ENCODE data around the gene PHF19.

The PHF19 gene

DNA sequence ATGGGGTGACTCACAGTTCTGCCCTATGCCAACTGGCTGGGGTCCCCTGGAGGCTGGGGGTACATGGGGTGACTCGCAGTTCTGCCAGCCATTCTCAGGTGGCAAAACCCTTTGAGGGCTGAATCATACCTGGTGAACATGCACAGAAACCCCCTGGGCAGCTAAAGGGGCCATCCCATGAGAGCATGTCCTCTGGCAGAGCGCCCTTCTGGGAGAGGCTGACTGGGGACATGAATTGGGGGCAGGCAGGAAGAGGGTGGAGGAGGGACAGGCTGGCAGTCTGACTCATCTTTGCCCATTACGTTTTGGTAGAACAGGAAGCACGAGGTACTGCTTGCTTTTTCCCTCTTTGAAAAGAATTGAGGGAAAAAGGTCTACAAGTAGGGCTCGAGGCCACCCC lies 32.9 kb upstream of the PHF19 start:
- DNase-seq (ENCODE audit: low read depth) = peak; percentile 72
- H3K4me3 ChIP-seq (ENCODE audit: low read depth, low read length) = no peak overlapping the region
- peak; percentile 70; the same call in 1 of the 2 replicates for TF ChIP-seq MYC (IDR thresholded peaks at IDR 0.05; ENCODE audit: low read depth, low read length)
- TF ChIP-seq, protein P1, sequence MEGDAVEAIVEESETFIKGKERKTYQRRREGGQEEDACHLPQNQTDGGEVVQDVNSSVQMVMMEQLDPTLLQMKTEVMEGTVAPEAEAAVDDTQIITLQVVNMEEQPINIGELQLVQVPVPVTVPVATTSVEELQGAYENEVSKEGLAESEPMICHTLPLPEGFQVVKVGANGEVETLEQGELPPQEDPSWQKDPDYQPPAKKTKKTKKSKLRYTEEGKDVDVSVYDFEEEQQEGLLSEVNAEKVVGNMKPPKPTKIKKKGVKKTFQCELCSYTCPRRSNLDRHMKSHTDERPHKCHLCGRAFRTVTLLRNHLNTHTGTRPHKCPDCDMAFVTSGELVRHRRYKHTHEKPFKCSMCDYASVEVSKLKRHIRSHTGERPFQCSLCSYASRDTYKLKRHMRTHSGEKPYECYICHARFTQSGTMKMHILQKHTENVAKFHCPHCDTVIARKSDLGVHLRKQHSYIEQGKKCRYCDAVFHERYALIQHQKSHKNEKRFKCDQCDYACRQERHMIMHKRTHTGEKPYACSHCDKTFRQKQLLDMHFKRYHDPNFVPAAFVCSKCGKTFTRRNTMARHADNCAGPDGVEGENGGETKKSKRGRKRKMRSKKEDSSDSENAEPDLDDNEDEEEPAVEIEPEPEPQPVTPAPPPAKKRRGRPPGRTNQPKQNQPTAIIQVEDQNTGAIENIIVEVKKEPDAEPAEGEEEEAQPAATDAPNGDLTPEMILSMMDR (IDR thresholded peaks at IDR 0.05; ENCODE audit: low read depth, low read length) = no peak
- TF ChIP-seq, protein P2, sequence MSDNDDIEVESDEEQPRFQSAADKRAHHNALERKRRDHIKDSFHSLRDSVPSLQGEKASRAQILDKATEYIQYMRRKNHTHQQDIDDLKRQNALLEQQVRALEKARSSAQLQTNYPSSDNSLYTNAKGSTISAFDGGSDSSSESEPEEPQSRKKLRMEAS (IDR thresholded peaks at IDR 0.05; ENCODE audit: low read depth, low read length) = peak; percentile 87

DNA sequence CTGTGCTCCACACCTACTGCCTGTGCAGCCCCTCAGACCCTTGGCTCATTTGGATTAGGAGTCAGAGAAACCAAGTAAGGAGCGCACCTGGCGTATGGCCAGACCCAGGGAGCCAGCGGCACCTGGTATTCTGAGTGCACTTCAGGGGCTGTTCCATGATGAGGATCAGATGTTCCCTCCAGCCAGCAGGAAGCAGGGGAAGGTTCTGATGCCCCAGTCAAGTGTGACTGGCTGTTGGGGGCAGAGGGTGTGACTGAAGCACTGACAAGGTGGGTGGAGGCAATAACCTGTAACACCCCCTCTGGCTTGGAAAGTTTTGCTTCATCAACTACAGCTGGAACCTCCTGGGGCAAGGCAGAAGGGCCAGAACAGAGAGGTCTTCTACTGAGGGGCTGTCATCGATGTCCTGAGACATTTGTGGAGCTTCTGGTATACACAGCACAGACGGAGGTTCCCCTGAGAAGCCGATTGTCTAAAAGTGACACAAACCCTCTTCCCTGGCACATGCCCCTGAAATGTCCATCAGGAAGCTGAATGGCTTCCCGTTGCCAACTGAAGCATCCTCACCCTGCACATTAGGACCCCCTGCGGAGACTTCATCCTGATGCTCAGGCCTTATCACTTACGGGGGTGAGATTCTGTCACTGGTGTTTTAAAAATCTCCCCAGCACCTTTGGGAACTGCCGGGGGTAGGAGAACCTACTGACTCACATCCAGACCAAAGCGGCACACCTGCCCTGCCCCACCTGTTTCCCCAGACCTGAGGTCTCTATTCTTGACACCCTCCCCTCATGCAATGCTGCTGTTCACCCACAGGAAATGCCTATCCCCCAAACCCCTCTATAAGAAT lies 28.6 kb upstream of the PHF19 start:
- no peak for TF ChIP-seq POLR2A (IDR thresholded peaks at IDR 0.05; ENCODE audit: extremely low read depth, insufficient read length)
- TF ChIP-seq, protein P1 (IDR thresholded peaks at IDR 0.05; ENCODE audit: low read depth, low read length) = no peak
- TF ChIP-seq MYC (IDR thresholded peaks at IDR 0.05; ENCODE audit: low read depth, low read length) = no peak
- TF ChIP-seq, protein P2 (IDR thresholded peaks at IDR 0.05; ENCODE audit: low read depth, low read length) = no peak
- H3K4me3 ChIP-seq (ENCODE audit: low read depth, low read length) = no peak overlapping the region
- no peak for DNase-seq (ENCODE audit: low read depth)

DNA sequence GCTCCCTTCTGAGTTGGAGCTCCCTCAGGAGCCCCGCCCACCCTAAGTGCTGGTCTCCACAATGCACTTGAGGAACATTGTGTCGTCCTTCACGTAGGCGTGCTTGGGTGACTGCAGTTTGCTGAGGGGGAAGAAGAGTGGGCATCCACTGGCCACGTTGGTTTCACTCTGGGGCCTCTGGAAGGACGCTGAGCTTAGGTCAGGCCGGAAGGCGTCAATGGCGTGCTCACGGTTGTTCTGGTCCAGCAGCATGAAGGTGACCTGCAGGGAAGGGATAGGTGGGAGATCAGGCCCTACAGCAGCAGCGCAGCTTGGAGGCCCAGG lies 28.0 kb upstream of the PHF19 start:
- TF ChIP-seq MYC (IDR thresholded peaks at IDR 0.05; ENCODE audit: low read depth, low read length) (no peak), POLR2A (IDR thresholded peaks at IDR 0.05; ENCODE audit: extremely low read depth, insufficient read length) (no peak)
- TF ChIP-seq, protein P1 (IDR thresholded peaks at IDR 0.05; ENCODE audit: low read depth, low read length) = no peak
- TF ChIP-seq, protein P2 (IDR thresholded peaks at IDR 0.05; ENCODE audit: low read depth, low read length) = no peak
- no peak for DNase-seq (ENCODE audit: low read depth)
- H3K4me3 ChIP-seq (ENCODE audit: low read depth, low read length) = no peak overlapping the region

DNA sequence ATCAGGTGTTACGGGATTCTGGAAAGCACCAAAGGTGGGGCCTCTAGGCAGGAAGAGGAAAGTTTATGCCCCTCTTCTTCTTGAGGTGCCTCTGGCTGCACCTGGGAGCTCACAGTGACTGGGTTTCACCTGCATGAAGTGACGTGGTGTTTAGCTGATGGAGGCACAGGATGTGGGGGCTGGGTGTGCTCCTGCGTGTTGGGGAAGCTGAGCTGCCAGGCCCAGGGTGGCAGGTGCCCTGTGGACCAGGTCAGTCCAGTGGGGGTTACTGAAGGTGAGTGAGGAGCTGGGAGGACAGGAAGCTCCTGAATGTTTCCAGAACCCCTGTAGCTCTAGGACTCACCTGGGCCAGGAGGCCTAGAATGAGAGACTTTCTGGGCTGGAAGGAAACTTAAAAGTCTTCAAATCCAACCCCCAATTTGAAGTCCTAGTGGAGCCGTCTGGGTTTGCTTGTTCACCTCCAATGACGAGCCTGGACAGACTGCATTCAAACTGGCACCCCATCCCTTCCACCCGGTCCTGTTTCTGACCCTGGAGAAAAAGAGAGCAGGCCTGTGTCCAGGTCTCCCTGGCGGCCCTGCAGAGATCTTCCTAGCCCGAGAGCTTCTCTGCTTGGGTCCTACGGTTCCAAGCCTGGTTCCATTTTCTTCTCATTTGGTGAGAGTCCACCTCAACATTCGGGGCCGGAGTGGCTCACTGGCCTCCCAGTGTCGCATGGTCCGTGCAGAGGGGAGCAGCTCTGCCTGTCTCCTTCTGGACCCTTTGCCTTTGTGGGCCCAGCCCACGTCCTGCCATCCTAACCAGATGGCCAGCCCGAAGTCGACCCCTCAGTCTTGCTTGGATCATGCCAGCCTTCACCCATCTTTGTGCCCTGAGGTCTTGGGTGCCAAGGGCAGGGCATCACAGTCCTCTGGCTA lies 27.3 kb upstream of the PHF19 start:
- no peak overlapping the region for H3K4me3 ChIP-seq (ENCODE audit: low read depth, low read length)
- DNase-seq (ENCODE audit: low read depth) = no peak
- TF ChIP-seq MYC (IDR thresholded peaks at IDR 0.05; ENCODE audit: low read depth, low read length) = no peak
- TF ChIP-seq, protein P1 (IDR thresholded peaks at IDR 0.05; ENCODE audit: low read depth, low read length) = no peak
- TF ChIP-seq, protein P2 (IDR thresholded peaks at IDR 0.05; ENCODE audit: low read depth, low read length) = no peak
- no peak for TF ChIP-seq POLR2A (IDR thresholded peaks at IDR 0.05; ENCODE audit: extremely low read depth, insufficient read length)

DNA sequence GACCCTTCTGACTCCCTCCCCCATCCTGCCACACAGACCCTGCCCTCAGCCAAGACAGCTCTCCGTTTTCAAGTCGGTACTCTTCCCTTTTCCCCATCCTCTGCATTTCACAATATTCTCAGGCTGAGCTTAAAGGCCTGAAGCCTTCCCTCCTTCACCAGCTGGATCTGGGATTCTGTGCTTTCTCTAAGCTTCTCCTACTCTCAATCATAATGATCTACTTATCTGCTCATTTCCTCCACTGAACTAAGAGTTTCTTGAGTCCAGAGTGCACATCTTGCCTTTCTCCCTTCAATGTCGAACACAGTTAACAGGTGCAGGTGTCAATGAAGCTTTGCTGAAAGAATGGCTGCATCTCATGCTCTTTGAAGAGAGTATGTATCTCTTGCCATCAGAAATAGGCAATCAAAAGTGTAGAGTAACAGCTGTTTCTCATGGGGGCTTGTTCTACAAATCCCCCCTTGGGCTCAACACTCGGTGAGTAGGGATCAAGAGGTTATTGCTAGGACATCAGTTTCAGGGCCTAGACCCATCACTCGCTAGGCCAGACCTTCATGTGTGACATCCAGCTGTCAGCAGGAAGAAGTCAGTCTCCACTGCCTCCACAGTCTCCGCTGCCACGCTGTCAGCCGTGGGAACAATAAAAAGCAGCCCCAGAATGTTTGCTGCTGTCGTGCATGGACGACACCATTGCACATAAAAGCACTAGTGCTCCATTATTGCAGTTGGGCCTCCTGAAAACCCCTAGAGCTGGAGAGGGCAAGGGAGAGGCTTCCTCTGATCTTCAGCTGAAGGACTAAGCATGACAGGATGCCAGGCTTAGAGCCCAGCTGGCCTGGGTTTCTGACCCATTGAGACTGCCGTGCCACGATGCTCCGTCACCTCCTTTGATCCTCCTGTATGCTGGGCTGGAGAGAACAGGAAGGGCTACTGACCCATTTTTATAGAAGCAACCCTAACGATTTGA lies 25.9 kb upstream of the PHF19 start:
- DNase-seq (ENCODE audit: low read depth) = no peak
- TF ChIP-seq POLR2A (IDR thresholded peaks at IDR 0.05; ENCODE audit: extremely low read depth, insufficient read length) = no peak
- TF ChIP-seq, protein P2 (IDR thresholded peaks at IDR 0.05; ENCODE audit: low read depth, low read length) = no peak
- TF ChIP-seq MYC (IDR thresholded peaks at IDR 0.05; ENCODE audit: low read depth, low read length) = no peak
- no peak overlapping the region for H3K4me3 ChIP-seq (ENCODE audit: low read depth, low read length)
